HFFc6 (cell line): ENCODE measurements around the gene ALDH1A1. TPM values are rescaled to one million over a fixed set of nuclear protein-coding genes. Genes with fewer than 3 reads are reported as not detected.

Experiments used
- DNase-seq: peaks from one replicate; pipeline ENCODE4 v3.0.0-alpha.2; 2018
- H3K27ac Mint-ChIP-seq: 2 replicates; pipeline ENCODE4 v1.8.0; 2020; ENCODE audit warnings: mild to moderate bottlenecking, mixed read lengths
- H3K27me3 Mint-ChIP-seq: 2 replicates; pipeline ENCODE4 v1.8.0; 2021; ENCODE audit warnings: mild to moderate bottlenecking, moderate library complexity, mixed read lengths; ENCODE audit not compliant: insufficient read depth
- H3K36me3 Mint-ChIP-seq: 2 replicates; pipeline ENCODE4 v1.8.0; 2021; ENCODE audit warnings: low read depth, mixed read lengths
- H3K4me1 Mint-ChIP-seq: 2 replicates; pipeline ENCODE4 v1.8.0; 2020; ENCODE audit warnings: low read depth, mixed read lengths
- H3K4me3 Mint-ChIP-seq: 2 replicates; pipeline ENCODE4 v1.8.0; 2020; ENCODE audit warnings: mild to moderate bottlenecking, moderate library complexity, mixed read lengths
- H3K9me3 Mint-ChIP-seq: 2 replicates; pipeline ENCODE4 v1.8.0; 2020; ENCODE audit warnings: mild to moderate bottlenecking, mixed read lengths
- CTCF ChIP-seq: fragments of 200-600 bp; sonication (generic); IDR thresholded peaks from 2 replicates; pipeline ENCODE4 v1.5.0; 2021; ENCODE audit warnings: antibody characterized with exemption, mild to moderate bottlenecking
- total RNA-seq, 6 experiments: library from RNA; stranded (reverse); fragmentation: NEBNext Ultra II Directional; extraction: Animal tissue kit (Norgen Biotek cat#: 25700); gene quantifications; 2 replicates in 1 of 6; 3 replicates in 5 of 6; pipeline ENCODE4 v1.2.3, GENCODE V29; 2021

The ALDH1A1 gene
- total RNA-seq, 6 experiments from 2014 or later = 166 to 720 (median 656) TPM

- TF ChIP-seq CTCF = no peak
- Mint-ChIP-seq H3K27me3 (peaks cover 3% of the 10 kb centered on the region; the same call in 1 of the 2 replicates), H3K36me3 (peaks cover 5% of the 10 kb centered on the region; the same call in 1 of the 2 replicates), H3K27ac (peak overlapping the region; percentile 57), H3K4me3 (no peak overlapping the region), H3K4me1 (peaks cover 62% of the 10 kb centered on the region), H3K9me3 (no peaks in the 10 kb centered on the region)
- peak; percentile 28 for DNase-seq
These were observed 25.9 kb upstream of the ALDH1A1 start for GRCh38 chr9:72978744-72979143.

GRCh38 chr9:72977670-72978069 is 24.8 kb upstream of the ALDH1A1 start:
- TF ChIP-seq CTCF = no peak
- Mint-ChIP-seq H3K4me3 (no peak overlapping the region), H3K27me3 (peaks cover 3% of the 10 kb centered on the region; the same call in 1 of the 2 replicates), H3K9me3 (no peaks in the 10 kb centered on the region), H3K27ac (no peak overlapping the region), H3K36me3 (peaks cover 5% of the 10 kb centered on the region; the same call in 1 of the 2 replicates), H3K4me1 (peaks cover 51% of the 10 kb centered on the region)
- no peak for DNase-seq

- H3K36me3 Mint-ChIP-seq = no peaks in the 10 kb centered on the region
- no peak overlapping the region for H3K4me3 Mint-ChIP-seq
- TF ChIP-seq CTCF = no peak
- no peak overlapping the region for H3K27ac Mint-ChIP-seq
- peaks cover 3% of the 10 kb centered on the region; the same call in 1 of the 2 replicates for H3K27me3 Mint-ChIP-seq
- no peak for DNase-seq
- H3K4me1 Mint-ChIP-seq = peaks cover 23% of the 10 kb centered on the region
- H3K9me3 Mint-ChIP-seq = no peaks in the 10 kb centered on the region; the same call in 1 of the 2 replicates
These were observed 21.6 kb upstream of the ALDH1A1 start for GRCh38 chr9:72974501-72974900.

- Mint-ChIP-seq H3K36me3 (peaks cover 4% of the 10 kb centered on the region; the same call in 1 of the 2 replicates), H3K9me3 (no peaks in the 10 kb centered on the region; the same call in 1 of the 2 replicates), H3K4me1 (peaks cover 4% of the 10 kb centered on the region), H3K27me3 (no peaks in the 10 kb centered on the region), H3K4me3 (no peak overlapping the region), H3K27ac (no peak overlapping the region)
- no peak for TF ChIP-seq CTCF
- no peak for DNase-seq
These were observed 19.8 kb upstream of the ALDH1A1 start for GRCh38 chr9:72972636-72973035.

GRCh38 chr9:72971411-72971810 is 18.6 kb upstream of the ALDH1A1 start:
- peaks cover 4% of the 10 kb centered on the region; the same call in 1 of the 2 replicates for H3K36me3 Mint-ChIP-seq
- no peak for DNase-seq
- H3K27me3 Mint-ChIP-seq = no peaks in the 10 kb centered on the region
- no peak overlapping the region for H3K4me3 Mint-ChIP-seq
- no peak for TF ChIP-seq CTCF
- no peaks in the 10 kb centered on the region for H3K4me1 Mint-ChIP-seq
- no peaks in the 10 kb centered on the region; the same call in 1 of the 2 replicates for H3K9me3 Mint-ChIP-seq
- no peak overlapping the region for H3K27ac Mint-ChIP-seq
